Activated CD8-positive, alpha-beta memory T cell treated with anti-CD3 and anti-CD28 coated beads for 24 hours (primary cell): Measurements from ENCODE around the gene ITGAX.
"Not testable (repeated sequence)": the region's sequence is repeated elsewhere in the genome, so short reads cannot be mapped to it uniquely, and the experiment has no call there.

Experiments used
- DNase-seq: peaks from one replicate; pipeline ENCODE4 v3.0.0-alpha.2; 2020

The ITGAX gene

GRCh38 chr16:31354394-31355291 is at the start of gene ITGAX:
Gene ITGAX (plus strand): TSS chr16:31355176. CDS start chr16:31355255, 79 bp downstream.
- DNase-seq: peak; percentile 82

DNA sequence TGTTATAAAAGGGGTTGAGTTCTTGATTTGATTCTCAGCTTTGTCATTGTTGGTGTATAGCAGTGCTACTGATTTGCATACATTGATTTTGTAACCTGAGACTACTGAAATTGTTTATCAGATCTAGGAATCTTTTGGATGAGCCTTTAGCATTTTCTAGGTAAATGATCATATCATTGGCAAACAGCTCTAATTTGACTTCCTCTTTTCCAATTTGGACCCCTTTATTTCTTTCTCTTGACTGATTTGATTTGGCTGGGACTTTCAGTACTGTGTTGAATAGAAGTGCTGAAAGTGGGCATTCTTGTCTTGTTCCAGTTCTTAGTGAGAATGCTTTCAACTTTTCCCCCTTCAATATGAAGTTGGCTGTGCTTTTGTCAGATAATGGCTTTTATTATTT is 49.8 kb upstream of the ITGAX start:
- no peak for DNase-seq

DNA sequence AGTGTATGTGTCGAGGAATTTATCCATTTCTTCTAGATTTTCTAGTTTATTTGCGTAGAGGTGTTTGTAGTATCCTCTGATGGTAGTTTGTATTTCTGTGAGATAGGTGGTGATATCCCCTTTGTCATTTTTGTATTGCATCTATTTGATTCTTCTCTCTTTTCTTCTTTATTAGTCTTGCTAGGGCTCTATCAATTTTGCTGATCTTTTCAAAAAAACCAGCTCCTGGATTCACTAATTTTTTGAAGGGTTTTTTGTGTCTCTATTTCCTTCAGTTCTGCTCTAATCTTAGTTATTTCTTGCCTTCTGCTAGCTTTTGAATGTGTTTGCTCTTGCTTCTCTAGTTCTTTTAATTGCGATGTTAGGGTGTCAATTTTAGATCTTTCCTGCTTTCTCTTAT is 46.6 kb upstream of the ITGAX start:
- not testable (repeated sequence) for DNase-seq

DNA sequence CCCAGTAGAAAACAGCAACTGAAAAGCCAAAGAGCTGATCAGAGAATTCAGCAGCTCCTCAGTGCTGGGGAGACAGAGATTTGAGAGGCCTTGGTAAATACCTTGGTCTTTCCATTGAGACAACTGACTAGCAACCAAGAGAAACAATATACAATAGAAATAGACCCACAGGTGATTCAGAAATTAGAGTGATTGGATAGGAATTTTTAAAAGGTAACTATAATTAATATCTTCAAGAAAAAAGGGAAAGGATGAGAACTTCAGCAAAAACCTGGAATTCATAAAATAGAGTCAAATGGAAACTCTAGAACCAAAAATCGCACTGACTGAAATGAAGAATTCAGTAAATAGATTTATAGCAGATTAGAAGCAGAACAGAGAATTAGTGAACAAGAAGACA is 32.5 kb upstream of the ITGAX start:
- DNase-seq: no peak

DNA sequence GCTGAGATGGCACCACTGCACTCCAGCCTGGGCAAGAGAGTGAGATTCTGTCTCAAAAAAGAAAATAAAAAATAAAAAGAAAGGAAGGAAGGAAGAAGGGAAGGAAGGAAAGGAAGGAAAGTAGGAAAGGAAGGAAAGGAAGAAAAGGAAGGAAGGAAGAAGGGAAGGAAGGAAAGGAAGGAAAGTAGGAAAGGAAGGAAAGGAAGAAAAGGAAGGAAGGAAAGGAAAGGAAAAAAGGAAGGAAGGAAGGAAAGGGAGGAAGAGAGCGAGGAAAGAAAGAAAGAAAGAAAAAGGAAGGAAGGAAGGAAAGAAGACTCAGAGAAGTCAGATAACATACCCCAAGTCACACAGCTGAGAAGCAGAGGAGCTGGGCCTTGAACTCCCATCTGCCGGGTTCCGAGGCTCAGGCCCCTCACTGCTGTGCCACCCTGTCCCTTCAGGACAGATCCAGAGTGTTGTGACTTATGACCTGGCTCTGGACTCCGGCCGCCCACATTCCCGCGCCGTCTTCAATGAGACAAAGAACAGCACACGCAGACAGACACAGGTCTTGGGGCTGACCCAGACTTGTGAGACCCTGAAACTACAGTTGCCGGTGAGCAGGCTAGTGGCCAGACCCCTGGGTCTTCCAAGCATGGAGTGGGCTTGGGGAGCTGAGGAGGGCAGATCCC is 30.9 kb upstream of the ITGAX start:
- DNase-seq: no peak

DNA sequence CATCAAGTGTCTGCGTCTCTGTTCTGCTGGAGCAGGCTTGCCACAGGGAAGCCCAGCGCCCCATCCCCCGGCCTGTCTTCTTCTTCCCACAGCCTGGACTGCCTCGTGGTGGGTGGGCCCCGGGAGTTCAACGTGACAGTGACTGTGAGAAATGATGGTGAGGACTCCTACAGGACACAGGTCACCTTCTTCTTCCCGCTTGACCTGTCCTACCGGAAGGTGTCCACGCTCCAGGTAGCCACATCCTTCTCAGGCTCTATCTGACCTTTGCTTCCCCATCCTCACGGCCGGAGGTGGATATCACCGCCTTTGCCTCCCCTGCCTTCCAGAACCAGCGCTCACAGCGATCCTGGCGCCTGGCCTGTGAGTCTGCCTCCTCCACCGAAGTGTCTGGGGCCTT is 29.8 kb upstream of the ITGAX start:
- DNase-seq: no peak

- DNase-seq: no peak
These were observed 27.2 kb upstream of the ITGAX start for GRCh38 chr16:31327646-31328225.

DNA sequence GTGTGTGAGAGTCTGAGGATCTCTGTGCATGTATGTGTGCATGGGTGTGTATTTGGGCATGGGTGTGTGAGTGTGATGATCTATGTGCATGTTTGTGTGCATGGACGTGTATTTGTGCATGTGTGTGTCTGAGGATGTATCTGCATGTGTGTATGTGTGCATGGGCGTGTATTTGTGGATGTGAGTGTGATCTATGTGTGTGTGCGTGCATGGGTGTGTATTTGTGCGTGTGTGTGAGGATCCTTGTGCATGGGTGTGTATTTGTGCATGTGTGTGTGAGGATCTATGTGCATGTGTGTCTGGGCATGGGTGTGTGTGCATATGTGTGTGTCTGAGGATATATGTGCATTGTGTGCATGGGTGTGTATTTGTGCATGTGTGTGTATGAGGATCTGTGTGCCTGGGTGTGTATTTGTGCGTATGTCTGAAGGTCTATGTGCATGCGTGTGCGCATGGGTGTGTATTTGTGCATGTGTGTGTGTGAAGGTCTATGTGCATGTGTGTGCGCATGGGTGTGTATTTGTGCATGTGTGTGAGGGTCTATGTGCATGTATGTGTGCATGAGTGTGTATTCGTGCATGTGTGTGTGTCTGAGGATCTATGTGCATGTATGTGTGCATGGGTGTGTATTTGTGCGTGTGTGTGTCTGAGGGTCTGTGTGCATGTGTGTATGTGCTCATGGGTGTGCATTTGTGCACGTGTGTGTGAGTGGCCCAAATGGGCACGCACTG is 26.5 kb upstream of the ITGAX start:
- no peak for DNase-seq

DNA sequence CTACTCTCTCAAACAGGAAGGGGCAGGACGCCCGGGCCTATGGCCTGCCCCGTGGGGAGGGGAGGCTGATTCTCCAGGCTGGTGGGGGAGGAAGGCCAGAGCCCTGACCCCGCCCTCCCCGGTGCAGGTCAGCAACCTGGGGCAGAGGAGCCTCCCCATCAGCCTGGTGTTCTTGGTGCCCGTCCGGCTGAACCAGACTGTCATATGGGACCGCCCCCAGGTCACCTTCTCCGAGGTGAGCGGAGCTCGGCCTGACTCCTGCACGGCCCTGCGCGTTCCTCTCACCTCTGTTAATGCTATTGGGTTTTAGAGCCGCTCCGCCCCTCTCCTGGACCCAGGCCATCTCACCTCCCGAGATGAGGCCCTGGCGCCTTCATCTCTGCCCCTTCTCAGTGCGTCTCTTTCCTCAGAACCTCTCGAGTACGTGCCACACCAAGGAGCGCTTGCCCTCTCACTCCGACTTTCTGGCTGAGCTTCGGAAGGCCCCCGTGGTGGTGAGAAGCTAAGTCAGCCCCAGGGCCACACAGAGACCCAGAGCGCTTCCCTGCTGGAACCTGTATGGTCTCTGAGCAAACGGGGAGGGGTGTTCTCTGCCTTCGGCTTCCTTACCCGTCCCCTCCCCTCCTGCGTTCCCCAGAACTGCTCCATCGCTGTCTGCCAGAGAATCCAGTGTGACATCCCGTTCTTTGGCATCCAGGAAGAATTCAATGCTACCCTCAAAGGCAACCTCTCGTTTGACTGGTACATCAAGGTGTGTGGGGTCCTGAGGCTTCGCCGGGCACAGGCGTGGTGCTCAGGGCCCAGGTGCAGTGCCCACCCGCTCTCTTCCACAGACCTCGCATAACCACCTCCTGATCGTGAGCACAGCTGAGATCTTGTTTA is 25.1 kb upstream of the ITGAX start:
- DNase-seq: no peak

DNA sequence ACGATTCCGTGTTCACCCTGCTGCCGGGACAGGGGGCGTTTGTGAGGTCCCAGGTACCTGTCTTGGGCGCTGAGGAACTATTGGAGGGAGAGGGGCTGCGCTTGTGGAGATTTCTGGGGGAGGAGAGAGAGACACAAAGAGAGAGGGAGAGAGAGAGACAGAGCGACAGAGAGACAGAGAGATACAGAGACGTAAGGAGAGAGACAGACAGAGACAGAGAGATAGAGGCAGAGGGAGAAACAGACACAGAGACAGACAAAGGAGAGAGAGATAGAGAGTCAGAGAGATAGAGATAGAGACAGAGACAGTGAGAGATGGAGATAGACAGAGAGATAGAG is 24.5 kb upstream of the ITGAX start:
- no peak for DNase-seq

DNA sequence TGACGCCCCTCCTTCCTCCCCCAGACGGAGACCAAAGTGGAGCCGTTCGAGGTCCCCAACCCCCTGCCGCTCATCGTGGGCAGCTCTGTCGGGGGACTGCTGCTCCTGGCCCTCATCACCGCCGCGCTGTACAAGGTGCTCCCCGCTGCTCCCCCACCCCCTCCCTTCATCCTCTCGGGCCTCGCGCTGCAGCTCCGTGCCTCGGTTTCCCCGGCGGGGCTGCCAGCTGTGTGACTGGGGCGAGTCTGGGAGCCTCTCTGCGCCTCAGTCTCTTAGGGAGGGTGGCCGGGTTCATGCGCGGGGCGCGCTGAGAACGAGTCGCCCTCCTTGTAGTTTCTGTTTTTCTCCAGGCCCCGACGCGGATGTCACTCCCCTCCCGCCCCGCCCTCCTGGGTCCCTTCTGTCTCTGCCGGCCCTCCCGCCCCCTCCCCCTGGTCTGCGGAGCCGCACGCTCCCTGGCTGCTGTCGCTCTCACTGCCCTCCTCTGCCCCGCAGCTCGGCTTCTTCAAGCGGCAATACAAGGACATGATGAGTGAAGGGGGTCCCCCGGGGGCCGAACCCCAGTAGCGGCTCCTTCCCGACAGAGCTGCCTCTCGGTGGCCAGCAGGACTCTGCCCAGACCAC is 23.7 kb upstream of the ITGAX start:
- no peak for DNase-seq

DNA sequence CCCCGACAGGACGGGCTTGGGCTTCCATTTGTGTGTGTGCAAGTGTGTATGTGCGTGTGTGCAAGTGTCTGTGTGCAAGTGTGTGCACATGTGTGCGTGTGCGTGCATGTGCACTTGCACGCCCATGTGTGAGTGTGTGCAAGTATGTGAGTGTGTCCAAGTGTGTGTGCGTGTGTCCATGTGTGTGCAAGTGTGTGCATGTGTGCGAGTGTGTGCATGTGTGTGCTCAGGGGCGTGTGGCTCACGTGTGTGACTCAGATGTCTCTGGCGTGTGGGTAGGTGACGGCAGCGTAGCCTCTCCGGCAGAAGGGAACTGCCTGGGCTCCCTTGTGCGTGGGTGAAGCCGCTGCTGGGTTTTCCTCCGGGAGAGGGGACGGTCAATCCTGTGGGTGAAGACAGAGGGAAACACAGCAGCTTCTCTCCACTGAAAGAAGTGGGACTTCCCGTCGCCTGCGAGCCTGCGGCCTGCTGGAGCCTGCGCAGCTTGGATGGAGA is 23.1 kb upstream of the ITGAX start:
- DNase-seq: no peak

DNA sequence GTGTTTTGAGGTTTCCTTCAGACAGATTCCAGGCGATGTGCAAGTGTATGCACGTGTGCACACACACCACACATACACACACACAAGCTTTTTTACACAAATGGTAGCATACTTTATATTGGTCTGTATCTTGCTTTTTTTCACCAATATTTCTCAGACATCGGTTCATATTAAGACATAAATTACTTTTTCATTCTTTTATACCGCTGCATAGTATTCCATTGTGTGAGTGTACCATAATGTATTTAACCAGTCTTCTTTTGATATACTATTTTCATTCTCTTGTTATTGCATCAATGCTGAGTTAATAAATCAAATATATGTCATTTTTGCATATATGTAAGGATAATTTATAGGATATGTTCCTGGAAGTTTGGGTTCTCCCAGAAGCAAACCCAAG is 22.4 kb upstream of the ITGAX start:
- DNase-seq: no peak

DNA sequence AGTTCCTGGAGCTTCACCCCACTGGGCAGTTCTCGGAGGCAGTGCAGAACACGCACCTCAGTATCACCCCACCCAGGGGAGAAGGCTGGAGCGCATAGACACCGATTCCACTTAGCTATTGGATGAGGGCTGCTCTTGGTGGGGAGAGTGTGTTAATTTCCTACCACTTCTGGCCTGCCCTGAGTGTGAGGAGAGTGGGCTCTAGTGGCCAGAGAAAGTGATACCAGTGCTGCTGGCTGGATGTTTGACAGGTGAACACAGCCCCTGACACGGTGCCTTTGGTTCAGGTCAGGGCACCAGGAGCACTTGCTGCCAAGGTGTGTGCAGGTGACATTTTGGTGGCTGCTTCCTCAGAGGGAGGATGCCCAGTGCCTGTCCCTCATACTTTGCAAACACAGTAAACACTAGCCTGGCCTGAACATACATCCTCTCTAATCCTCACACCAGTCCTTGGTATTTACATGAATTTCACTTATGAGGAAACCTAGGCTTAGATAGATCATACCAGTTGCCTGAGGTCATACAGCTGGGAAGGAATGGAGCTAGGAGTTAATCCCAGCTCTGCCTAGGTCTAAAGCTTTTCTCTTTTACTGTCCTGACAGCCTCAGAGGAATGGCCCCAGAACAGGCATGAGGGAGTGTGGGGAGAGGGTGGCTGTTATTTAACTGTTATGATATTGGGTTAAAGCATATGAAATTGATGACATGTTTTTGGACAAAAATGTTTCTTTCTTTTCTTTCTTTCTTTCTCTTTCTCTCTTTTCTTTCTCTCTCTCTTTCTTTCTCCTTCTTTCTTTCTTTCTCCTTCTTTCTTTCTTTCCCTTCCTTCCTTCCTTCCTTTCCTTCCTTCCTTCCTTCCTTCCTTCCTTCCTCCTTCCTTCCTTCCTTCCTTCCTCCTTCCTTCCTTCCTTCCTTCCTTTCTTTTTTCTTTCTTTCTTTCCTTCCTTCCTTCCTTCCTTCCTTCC is 21.0 kb upstream of the ITGAX start:
- no peak for DNase-seq

GRCh38 chr16:31334934-31335333 is 20.0 kb upstream of the ITGAX start:
- DNase-seq: no peak

DNA sequence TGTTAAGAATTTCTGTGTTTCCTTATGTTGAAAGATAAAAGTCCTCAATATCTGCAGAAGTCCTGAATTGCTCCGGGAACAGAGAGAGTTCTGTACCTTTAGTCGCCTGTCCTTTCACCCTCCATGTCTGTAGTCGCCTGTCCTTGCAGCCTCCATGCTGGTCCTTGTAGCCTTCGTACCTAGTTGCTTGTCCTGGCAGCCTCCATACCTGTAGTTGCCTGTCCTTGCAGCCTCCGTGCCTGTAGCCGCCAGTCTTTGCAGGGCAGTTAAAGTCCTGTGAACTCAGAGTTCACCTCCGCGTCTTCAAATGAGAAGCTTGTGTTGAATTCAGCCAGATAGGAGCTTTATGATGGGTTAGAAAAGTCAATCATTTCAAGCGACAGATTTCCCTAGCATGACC is 19.5 kb upstream of the ITGAX start:
- DNase-seq: no peak

- DNase-seq: not testable (repeated sequence)
These were observed 16.8 kb upstream of the ITGAX start for GRCh38 chr16:31338166-31338685.

DNA sequence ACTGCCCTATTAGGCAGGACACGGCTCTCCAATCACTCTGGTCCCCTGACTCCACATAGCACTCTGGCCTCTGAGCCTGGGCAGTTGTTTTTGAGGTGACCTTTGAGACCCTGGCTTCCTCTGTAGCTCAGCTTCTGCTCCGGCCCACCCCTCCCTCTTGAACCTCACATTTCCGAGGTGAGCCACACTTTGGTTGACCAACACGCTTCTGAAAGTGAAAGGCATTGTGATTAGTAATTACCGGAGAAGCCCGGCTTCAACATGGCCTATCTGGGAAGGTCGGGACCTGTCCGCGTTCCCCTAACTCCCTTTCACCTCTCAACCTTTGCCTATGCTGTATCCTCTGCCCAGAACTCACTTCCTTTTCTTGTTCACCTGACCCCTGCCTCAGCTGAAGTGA is 10.3 kb upstream of the ITGAX start:
- DNase-seq: no peak

DNA sequence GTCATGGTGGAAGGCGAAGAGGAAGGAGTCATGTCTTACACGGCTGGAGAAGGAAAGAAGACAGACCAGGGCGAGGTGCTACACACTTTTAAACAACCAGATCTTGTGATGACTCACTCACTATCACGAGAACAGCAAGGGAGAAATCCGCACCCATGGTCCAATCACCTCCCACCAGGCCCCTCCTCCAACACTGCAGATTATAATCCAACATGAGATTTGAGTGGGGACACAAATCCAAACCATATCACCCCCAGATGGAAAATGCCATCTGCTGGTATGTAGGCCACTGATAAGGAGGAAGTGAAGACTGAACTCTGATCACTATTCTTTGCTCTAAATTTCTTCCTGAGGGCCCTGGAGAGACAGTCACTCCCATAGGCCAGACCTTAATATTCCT is 7.5 kb upstream of the ITGAX start:
- no peak for DNase-seq

DNA sequence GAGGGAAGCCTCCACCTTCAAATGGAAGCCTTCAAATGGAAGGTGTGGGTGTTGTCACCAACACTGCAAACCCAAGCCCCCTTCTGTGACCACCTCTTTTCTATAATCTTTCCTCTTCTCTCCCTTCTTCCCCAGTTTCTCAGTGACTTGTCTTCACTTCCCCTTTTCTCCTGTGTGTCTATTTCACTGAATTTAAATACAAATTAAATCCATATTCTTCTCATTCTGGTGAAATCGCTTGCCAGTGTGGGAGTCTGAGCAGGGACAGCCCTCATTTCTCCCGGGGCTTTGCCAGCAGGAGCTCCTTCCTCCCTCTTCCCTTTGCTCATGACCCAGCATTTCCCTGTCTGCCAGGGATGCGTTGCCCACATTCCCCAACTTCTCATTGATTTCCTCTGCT is 6.4 kb upstream of the ITGAX start:
- DNase-seq: no peak
